IMR-90 (cell line): Measurements from ENCODE around the gene HCFC1. TPM values are rescaled to one million over a fixed set of nuclear protein-coding genes. Genes with fewer than 3 reads are reported as not detected.

ENCODE experiments used
- ATAC-seq: fragments of 200-7000 bp; cut with Tn5 transposase; 2 replicates; pipeline ENCODE4 v1.9.1; 2020; ENCODE audit warnings: low read depth, mild to moderate bottlenecking, moderate library complexity
- BruUV-seq: library from RNA; stranded (reverse); fragments of 400-500 nt; replicated peaks from 2 replicates; lab custom pipeline; 2021; lab: Mats Ljungman, UMichigan
- CTCF ChIA-PET: fragments of 300-600 bp; formaldehyde crosslinking; extraction: SDS; loops from one replicate; lab custom pipeline; 2021; ENCODE audit warnings: antibody characterized with exemption; lab: Yijun Ruan, JAX
- POLR2A ChIA-PET: fragments of 300-600 bp; sonication (Branson Sonifier 250); formaldehyde crosslinking; loops from one replicate; lab custom pipeline; 2022; ENCODE audit warnings: antibody characterized with exemption; ENCODE audit not compliant: unreplicated experiment; lab: Charles Lee
- DNase-seq: peaks from one replicate; pipeline ENCODE4 v3.0.0; 2013
- H2AFZ ChIP-seq: replicated peaks from 2 replicates; pipeline ENCODE3; 2013; ENCODE audit warnings: low read length, mild to moderate bottlenecking; ENCODE audit not compliant: poor library complexity
- H2AK5ac ChIP-seq: 2 replicates; pipeline ENCODE4 v1.6.1; 2013; ENCODE audit warnings: low read depth, low read length, inconsistent platforms
- H2AK9ac ChIP-seq: replicated peaks from 2 replicates; pipeline ENCODE3; 2013; ENCODE audit warnings: mild to moderate bottlenecking, low read depth, low read length, moderate library complexity; ENCODE audit not compliant: poor library complexity
- H2BK120ac ChIP-seq: 2 replicates; pipeline ENCODE4 v1.6.1; 2013; ENCODE audit warnings: low read depth, low read length, inconsistent platforms
- H2BK15ac ChIP-seq: 3 replicates; pipeline ENCODE4 v1.6.1; 2013; ENCODE audit warnings: low read depth, low read length, inconsistent platforms
- H2BK20ac ChIP-seq: 2 replicates; pipeline ENCODE4 v1.6.1; 2013; ENCODE audit warnings: low read depth, mild to moderate bottlenecking, inconsistent platforms, low read length, moderate library complexity
- H2BK5ac ChIP-seq: 2 replicates; pipeline ENCODE4 v1.6.1; 2013; ENCODE audit warnings: mild to moderate bottlenecking, low read depth, low read length, inconsistent platforms; ENCODE audit not compliant: poor library complexity, severe bottlenecking
- H3K14ac ChIP-seq: replicated peaks from 2 replicates; pipeline ENCODE4 v1.6.1; 2013; ENCODE audit warnings: low read depth, low read length, inconsistent platforms
- H3K18ac ChIP-seq: 2 replicates; pipeline ENCODE4 v1.6.1; 2013; ENCODE audit warnings: low read depth, low read length, control low read depth
- H3K23ac ChIP-seq: 2 replicates; pipeline ENCODE4 v1.6.1; 2013; ENCODE audit warnings: low read depth, low read length, inconsistent platforms
- H3K27ac ChIP-seq: 2 replicates; pipeline ENCODE4 v1.5.1; 2013; ENCODE audit warnings: mild to moderate bottlenecking, control low read depth, low read length; ENCODE audit not compliant: insufficient read depth
- H3K27me3 ChIP-seq: 2 replicates; pipeline ENCODE4 v1.6.1; 2013; ENCODE audit warnings: low read length; ENCODE audit not compliant: control insufficient read depth, insufficient read depth
- H3K36me3 ChIP-seq: 2 replicates; pipeline ENCODE4 v1.6.1; 2013; ENCODE audit warnings: low read length, mixed read lengths; ENCODE audit not compliant: control insufficient read depth, insufficient read depth
- H3K4ac ChIP-seq: 2 replicates; pipeline ENCODE4 v1.6.1; 2013; ENCODE audit warnings: low read depth, low read length, inconsistent platforms
- H3K4me1 ChIP-seq: 2 replicates; pipeline ENCODE4 v1.6.1; 2013; ENCODE audit warnings: low read length, mixed read lengths; ENCODE audit not compliant: control insufficient read depth, insufficient read depth
- H3K4me2 ChIP-seq: 2 replicates; pipeline ENCODE4 v1.6.1; 2013; ENCODE audit warnings: low read depth, mild to moderate bottlenecking, control low read depth, low read length, moderate library complexity
- H3K4me3 ChIP-seq: 2 replicates; pipeline ENCODE4 v1.5.1; 2013; ENCODE audit warnings: low read depth, mild to moderate bottlenecking, control low read depth, low read length, moderate library complexity; ENCODE audit not compliant: insufficient read depth
- H3K56ac ChIP-seq: 2 replicates; pipeline ENCODE4 v1.6.1; 2013; ENCODE audit warnings: low read length, inconsistent platforms; ENCODE audit not compliant: insufficient read depth; ENCODE audit errors: extremely low read depth
- H3K79me1 ChIP-seq, 2 experiments: 2 replicates each; pipeline ENCODE4 v1.6.1; 2013; ENCODE audit warnings: low read length in 2 of 2, inconsistent platforms in 1 of 2, low read depth in 1 of 2
- H3K9ac ChIP-seq: 2 replicates; pipeline ENCODE4 v1.6.1; 2013; ENCODE audit warnings: low read depth, low read length, control low read depth
- H3K9me1 ChIP-seq: 2 replicates; pipeline ENCODE4 v1.6.1; 2013; ENCODE audit warnings: low read length, inconsistent platforms; ENCODE audit not compliant: insufficient read depth
- H3K9me3 ChIP-seq: 2 replicates; pipeline ENCODE4 v1.6.1; 2013; ENCODE audit warnings: low read length; ENCODE audit not compliant: control insufficient read depth, insufficient read depth
- H4K20me1 ChIP-seq: 2 replicates; pipeline ENCODE4 v1.6.1; 2013; ENCODE audit warnings: low read length, inconsistent platforms; ENCODE audit not compliant: insufficient read depth
- H4K5ac ChIP-seq: 2 replicates; pipeline ENCODE4 v1.6.1; 2013; ENCODE audit warnings: mild to moderate bottlenecking, low read depth, low read length, control low read depth
- H4K8ac ChIP-seq, 2 experiments: 2 replicates each; pipeline ENCODE4 v1.6.1; 2013; ENCODE audit warnings: low read depth in 2 of 2, low read length in 2 of 2, control low read depth in 1 of 2, inconsistent platforms in 1 of 2
- H4K91ac ChIP-seq: 2 replicates; pipeline ENCODE4 v1.6.1; 2013; ENCODE audit warnings: low read depth, low read length, inconsistent platforms; ENCODE audit not compliant: insufficient read depth
- BHLHE40 ChIP-seq: fragments of 150-350 bp; IDR thresholded peaks from 2 replicates; pipeline ENCODE4 v1.6.1; 2016; ENCODE audit warnings: mild to moderate bottlenecking, low read depth, low read length
- CEBPB ChIP-seq: IDR thresholded peaks from 2 replicates; pipeline ENCODE4 v1.6.1; 2012; ENCODE audit warnings: low read depth, low read length, improper control_type of control experiment
- CHD1 ChIP-seq: IDR thresholded peaks from 2 replicates; pipeline ENCODE4 v1.6.1; 2012; ENCODE audit warnings: low read depth, low read length, improper control_type of control experiment
- CTCF ChIP-seq: conservative IDR thresholded peaks from 2 replicates; pipeline ENCODE4 v1.5.1; 2012; ENCODE audit warnings: mild to moderate bottlenecking, low read depth, low read length, improper control_type of control experiment
- FOS ChIP-seq: fragments of 150-350 bp; IDR thresholded peaks from 2 replicates; pipeline ENCODE4 v1.6.1; 2016; ENCODE audit warnings: low read depth, low read length
- MAFK ChIP-seq: IDR thresholded peaks from 2 replicates; pipeline ENCODE4 v1.6.1; 2012; ENCODE audit warnings: low read depth, low read length, improper control_type of control experiment
- MAZ ChIP-seq: IDR thresholded peaks from 2 replicates; pipeline ENCODE4 v1.6.1; 2012; ENCODE audit warnings: low read depth, mild to moderate bottlenecking, low read length, improper control_type of control experiment, moderate library complexity, borderline replicate concordance
- MXI1 ChIP-seq: IDR thresholded peaks from 2 replicates; pipeline ENCODE4 v1.6.1; 2012; ENCODE audit warnings: low read depth, mild to moderate bottlenecking, low read length, moderate library complexity, borderline replicate concordance
- NFE2L2 ChIP-seq: fragments of 150-350 bp; IDR thresholded peaks from 2 replicates; pipeline ENCODE4 v1.6.1; 2016; ENCODE audit warnings: low read depth, mild to moderate bottlenecking, low read length
- POLR2A ChIP-seq: IDR thresholded peaks from 2 replicates; pipeline ENCODE4 v1.6.1; 2012; ENCODE audit warnings: mild to moderate bottlenecking, low read depth, low read length
- RAD21 ChIP-seq: IDR thresholded peaks from 2 replicates; pipeline ENCODE4 v1.6.1; 2012; ENCODE audit warnings: low read length, improper control_type of control experiment
- RCOR1 ChIP-seq: IDR thresholded peaks from 2 replicates; pipeline ENCODE4 v1.6.1; 2012; ENCODE audit warnings: mild to moderate bottlenecking, low read length, improper control_type of control experiment; ENCODE audit not compliant: insufficient replicate concordance
- RFX5 ChIP-seq: IDR thresholded peaks from 2 replicates; pipeline ENCODE4 v1.8.0; 2012; ENCODE audit warnings: low read depth, mild to moderate bottlenecking, low read length, moderate library complexity
- SMC3 ChIP-seq: fragments of 150-350 bp; IDR thresholded peaks from 2 replicates; pipeline ENCODE4 v1.6.1; 2016; ENCODE audit warnings: low read depth, mild to moderate bottlenecking, antibody characterized with exemption, low read length, moderate library complexity
- USF2 ChIP-seq: fragments of 150-350 bp; IDR thresholded peaks from 2 replicates; pipeline ENCODE4 v1.6.1; 2017; ENCODE audit warnings: mild to moderate bottlenecking, antibody characterized with exemption, low read length, low read depth
- WGBS, 2 experiments: methylation state at CpG; one replicate each; pipeline versions ENCODE4 v1.1.5 to v1.1.7; 2013; ENCODE audit warnings: missing lambda C conversion rate in 2 of 2; ENCODE audit not compliant: insufficient read length in 1 of 2; ENCODE audit errors: extremely low coverage in 2 of 2; 5-methylcytosine and 5-hydroxymethylcytosine counted together
- dilution Hi-C: fragments of 300-500 bp; cut with HindIII; formaldehyde crosslinking; loops from one replicate; pipeline ENCODE4 v1.14.3; 2018; ENCODE audit warnings: low sequenced_read_pairs; ENCODE audit not compliant: unreplicated experiment
- in situ Hi-C: fragments of 300-500 bp; cut with MboI; formaldehyde crosslinking; loops from 3 replicates; pipeline ENCODE4 v1.14.3; 2019; ENCODE audit warnings: low sequenced_read_pairs, inconsistent platforms, mixed read lengths
- intact Hi-C: fragments of 100-400 bp; cut with micrococcal nuclease; formaldehyde crosslinking; loops from 2 replicates; pipeline ENCODE4 v1.10.0; 2022
- polyA plus RNA-seq, 3 experiments: library from polyadenylated mRNA; depleted of rRNA; stranded (reverse); fragments of >200 nt; gene quantifications; 2 replicates each; pipeline ENCODE4 v1.2.3, GENCODE V29; 2012; ENCODE audit warnings: low replicate concordance in 1 of 3
- total RNA-seq: library from RNA; depleted of rRNA; stranded (reverse); fragments of >200 nt; gene quantifications from 2 replicates; pipeline ENCODE4 v1.2.3, GENCODE V29; 2012
- TF ChIP-seq, protein P1 (sequence below): fragments of 150-350 bp; IDR thresholded peaks from 2 replicates; pipeline ENCODE4 v1.6.1; 2016; ENCODE audit warnings: low read depth, mild to moderate bottlenecking, low read length, moderate library complexity, borderline replicate concordance

HCFC1 gene
- total and polyA plus RNA-seq, 2 of the 4 experiments (the other 2 are of a cell fraction): 3.2 to 17.6 TPM

- ChIA-PET CTCF (no interaction called here), POLR2A (no interaction called here)
- BruUV-seq: no TSS peak
- Histone ChIP-seq H3K4me1 (peaks cover 4% of the 10 kb centered on the region), H3K4me3 (no peak overlapping the region), H4K5ac (no peak overlapping the region), H2AFZ (no peak overlapping the region), H3K79me1 (peaks cover 0 to 6% of the 10 kb centered on the region in 2 experiments; a peak in 1 of 4 replicates), H3K18ac (no peak overlapping the region), H2BK15ac (no peak overlapping the region), H2BK5ac (no peak overlapping the region), H4K91ac (no peak overlapping the region), H3K9me1 (no peaks in the 10 kb centered on the region), H3K9ac (no peak overlapping the region), H3K27me3 (no peaks in the 10 kb centered on the region), H3K36me3 (peaks cover 43% of the 10 kb centered on the region), H2BK120ac (no peak overlapping the region), H3K56ac (no peak overlapping the region), H3K14ac (no peak overlapping the region), H3K9me3 (no peaks in the 10 kb centered on the region), H2AK9ac (peak overlapping the region; percentile 28), H4K8ac (no peak overlapping the region), H3K23ac (no peak overlapping the region), H3K4me2 (no peak overlapping the region), H2BK20ac (no peak overlapping the region), H3K27ac (no peak overlapping the region), H2AK5ac (no peak overlapping the region), H3K4ac (no peak overlapping the region), H4K20me1 (no peaks in the 10 kb centered on the region)
- in situ Hi-C loops (no loop called here), intact Hi-C loops (no loop called here), dilution Hi-C loops (no loop called here)
- 88% methylated on average over 5 of the region's 19 CpGs; no CpG with 5 or more reads in 1 of the 2 experiments for WGBS, 2 experiments
- no peak for TF ChIP-seq MXI1
- TF ChIP-seq POLR2A: no peak
- TF ChIP-seq CHD1: no peak
- TF ChIP-seq RAD21: no peak
- no peak for TF ChIP-seq RCOR1
- no peak for TF ChIP-seq CEBPB
- no peak for TF ChIP-seq FOS
- no peak for TF ChIP-seq SMC3
- TF ChIP-seq BHLHE40: no peak
- TF ChIP-seq MAZ: no peak
- TF ChIP-seq RFX5: no peak
- no peak for TF ChIP-seq NFE2L2
- no peak for TF ChIP-seq MAFK
- no peak for TF ChIP-seq USF2
- TF ChIP-seq CTCF: no peak
- TF ChIP-seq, protein P1, sequence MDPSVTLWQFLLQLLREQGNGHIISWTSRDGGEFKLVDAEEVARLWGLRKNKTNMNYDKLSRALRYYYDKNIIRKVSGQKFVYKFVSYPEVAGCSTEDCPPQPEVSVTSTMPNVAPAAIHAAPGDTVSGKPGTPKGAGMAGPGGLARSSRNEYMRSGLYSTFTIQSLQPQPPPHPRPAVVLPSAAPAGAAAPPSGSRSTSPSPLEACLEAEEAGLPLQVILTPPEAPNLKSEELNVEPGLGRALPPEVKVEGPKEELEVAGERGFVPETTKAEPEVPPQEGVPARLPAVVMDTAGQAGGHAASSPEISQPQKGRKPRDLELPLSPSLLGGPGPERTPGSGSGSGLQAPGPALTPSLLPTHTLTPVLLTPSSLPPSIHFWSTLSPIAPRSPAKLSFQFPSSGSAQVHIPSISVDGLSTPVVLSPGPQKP: no peak
- ATAC-seq: no peak
- DNase-seq: no peak
These were observed 21.5 kb downstream of the HCFC1 start for GRCh38 chrX:153950127-153950526.
